ENCODE results near the gene GRK3. TPM values are rescaled to one million over a fixed set of nuclear protein-coding genes. Genes with fewer than 3 reads are reported as not detected.
"Not testable (repeated sequence)": the region's sequence is repeated elsewhere in the genome, so short reads cannot be mapped to it uniquely, and the experiment has no call there.

The GRK3 gene
- total RNA-seq, 1 donor from 2014 or later: 4.3 TPM

- intact Hi-C loops (cut with micrococcal nuclease): no loop called here
- ATAC-seq (peak; percentile 61), DNase-seq (no peak)
Observed at GRCh38 chr22:25706197-25706596, 141.7 kb downstream of the GRK3 start.

GRCh38 chr22:25708430-25708829, 144.0 kb downstream of the GRK3 start:
- ATAC-seq: peak; percentile 14
- intact Hi-C loops (cut with micrococcal nuclease); DNase-seq: not testable (repeated sequence)

GRCh38 chr22:25709758-25710157, 145.3 kb downstream of the GRK3 start:
- intact Hi-C loops (cut with micrococcal nuclease): no loop called here
- DNase-seq (no peak), ATAC-seq (no peak)

- intact Hi-C loops (cut with micrococcal nuclease): no loop called here
- ATAC-seq: no peak
- DNase-seq: no peak
Observed at GRCh38 chr22:25710501-25710900, 146.0 kb downstream of the GRK3 start.

GRCh38 chr22:25711491-25711890, 147.0 kb downstream of the GRK3 start:
- no peak for ATAC-seq
- intact Hi-C loops (cut with micrococcal nuclease): no loop called here

GRCh38 chr22:25712661-25713400, 148.4 kb downstream of the GRK3 start:
- ATAC-seq (no peak), DNase-seq (no peak)
- intact Hi-C loops (cut with micrococcal nuclease): no loop called here

More at GRCh38 chr22:25711491-25711890, 147.0 kb downstream of the GRK3 start:
- no peak for DNase-seq

- intact Hi-C loops (cut with micrococcal nuclease): no loop called here
- DNase-seq: no peak
- no peak for ATAC-seq
Observed at GRCh38 chr22:25714070-25714469, 149.6 kb downstream of the GRK3 start.

- intact Hi-C loops (cut with micrococcal nuclease): no loop called here
- DNase-seq (no peak), ATAC-seq (no peak)
Observed at GRCh38 chr22:25714739-25715138, 150.3 kb downstream of the GRK3 start.

GRCh38 chr22:25716637-25717036, 152.2 kb downstream of the GRK3 start:
- no peak for DNase-seq
- no peak for ATAC-seq
- intact Hi-C loops (cut with micrococcal nuclease): no loop called here

GRCh38 chr22:25718135-25718840, 153.8 kb downstream of the GRK3 start:
- DNase-seq (no peak), ATAC-seq (peak; percentile 67)
- intact Hi-C loops (cut with micrococcal nuclease): no loop called here

- ATAC-seq: no peak
- intact Hi-C loops (cut with micrococcal nuclease): no loop called here
- no peak for DNase-seq
Observed at GRCh38 chr22:25722223-25722622, 157.7 kb downstream of the GRK3 start.

GRCh38 chr22:25722626-25723025, 158.2 kb downstream of the GRK3 start:
- intact Hi-C loops (cut with micrococcal nuclease): no loop called here
- DNase-seq (no peak), ATAC-seq (no peak)

- DNase-seq (no peak), ATAC-seq (no peak)
- intact Hi-C loops (cut with micrococcal nuclease): no loop called here
Observed at GRCh38 chr22:25726241-25726640, 161.8 kb downstream of the GRK3 start.

- intact Hi-C loops (cut with micrococcal nuclease): no loop called here
- ATAC-seq: no peak
- no peak for DNase-seq
Observed at GRCh38 chr22:25728071-25728470, 163.6 kb downstream of the GRK3 start.

GRCh38 chr22:25729016-25729995, 164.8 kb downstream of the GRK3 start:
- no peak for DNase-seq
- intact Hi-C loops (cut with micrococcal nuclease): no loop called here
- no peak for ATAC-seq

- ATAC-seq: no peak
- intact Hi-C loops (cut with micrococcal nuclease): no loop called here
- no peak for DNase-seq
Observed at GRCh38 chr22:25735650-25736049, 171.2 kb downstream of the GRK3 start.

GRCh38 chr22:25736378-25737011, 172.0 kb downstream of the GRK3 start:
- DNase-seq: no peak
- ATAC-seq: no peak

GRCh38 chr22:25739659-25740344, 175.3 kb downstream of the GRK3 start:
- DNase-seq: no peak
- ATAC-seq: no peak
- intact Hi-C loops (cut with micrococcal nuclease): no loop called here

More at GRCh38 chr22:25736378-25737011, 172.0 kb downstream of the GRK3 start:
- intact Hi-C loops (cut with micrococcal nuclease): no loop called here
